Karpas-422 (cell line): ENCODE data around the gene PPFIA1. TPM values are rescaled to one million over a fixed set of nuclear protein-coding genes. Genes with fewer than 3 reads are reported as not detected.
"Not testable (repeated sequence)": the region's sequence is repeated elsewhere in the genome, so short reads cannot be mapped to it uniquely, and the experiment has no call there.

Experiments
- DNase-seq: peaks from one replicate; pipeline ENCODE4 v3.0.0-alpha.2; 2015
- H2AFZ ChIP-seq: fragments of 200-600 bp; sonication (generic); 2 replicates; pipeline ENCODE4 v1.6.1; 2014; ENCODE audit warnings: antibody characterized with exemption, low read length, mixed read lengths
- H3K27ac ChIP-seq: fragments of 200-600 bp; sonication (generic); 2 replicates; pipeline ENCODE4 v1.5.1; 2014; ENCODE audit warnings: mild to moderate bottlenecking, low read length, moderate library complexity
- H3K27me3 ChIP-seq: fragments of 200-600 bp; sonication (generic); 2 replicates; pipeline ENCODE4 v1.6.1; 2014; ENCODE audit warnings: low read length, mixed read lengths
- H3K36me3 ChIP-seq: fragments of 200-600 bp; sonication (generic); 2 replicates; pipeline ENCODE4 v1.6.1; 2014; ENCODE audit warnings: low read length, mixed read lengths; ENCODE audit not compliant: insufficient read depth
- H3K4me1 ChIP-seq: fragments of 200-600 bp; sonication (generic); 2 replicates; pipeline ENCODE4 v1.6.1; 2014; ENCODE audit warnings: mild to moderate bottlenecking, low read length, mixed read lengths
- H3K4me2 ChIP-seq: fragments of 200-600 bp; sonication (generic); 2 replicates; pipeline ENCODE4 v1.6.1; 2014; ENCODE audit warnings: low read length, low read depth, mild to moderate bottlenecking; ENCODE audit not compliant: poor library complexity, severe bottlenecking
- H3K4me3 ChIP-seq: fragments of 200-600 bp; sonication (generic); 2 replicates; pipeline ENCODE4 v1.5.1; 2014; ENCODE audit warnings: mild to moderate bottlenecking, antibody characterized with exemption, low read length, mixed read lengths
- H3K79me2 ChIP-seq: fragments of 200-600 bp; sonication (generic); 2 replicates; pipeline ENCODE4 v1.6.1; 2014; ENCODE audit warnings: mild to moderate bottlenecking, low read length, mixed read lengths
- H3K9ac ChIP-seq: fragments of 200-600 bp; sonication (generic); 2 replicates; pipeline ENCODE4 v1.6.0; 2014; ENCODE audit warnings: low read length
- H3K9me2 ChIP-seq: fragments of 200-600 bp; sonication (generic), shearing (Covaris generic); replicated peaks from 2 replicates; pipeline ENCODE4 v1.6.0; 2014; ENCODE audit warnings: mild to moderate bottlenecking, low read length, moderate library complexity; ENCODE audit not compliant: insufficient read depth
- H3K9me3 ChIP-seq: fragments of 300-700, 200-600 bp; sonication (generic); 2 replicates; pipeline ENCODE4 v1.6.1; 2014; ENCODE audit warnings: low read length, mixed read lengths
- H4K20me1 ChIP-seq: fragments of 200-600 bp; sonication (generic); 2 replicates; pipeline ENCODE4 v1.6.1; 2014; ENCODE audit warnings: mild to moderate bottlenecking, antibody characterized with exemption, low read length, low read depth; ENCODE audit not compliant: insufficient read depth
- total RNA-seq: library from RNA; depleted of rRNA; stranded (reverse); fragments of >200 nt; shearing (Covaris generic); gene quantifications from 2 replicates; pipeline ENCODE4 v1.2.3, GENCODE V29; 2014; ENCODE audit warnings: low replicate concordance

The PPFIA1 gene
- total RNA-seq, 1 experiment from 2014 or later = 24.6 TPM

- no peaks in the 10 kb centered on the region for H4K20me1 ChIP-seq
Observed at GRCh38 chr11:70325824-70326223, 55.3 kb downstream of the PPFIA1 start.

GRCh38 chr11:70326365-70326811, 55.9 kb downstream of the PPFIA1 start:
- H3K79me2 ChIP-seq = peaks cover 11% of the 10 kb centered on the region
- H3K4me3 ChIP-seq = no peak overlapping the region
- no peaks in the 10 kb centered on the region for H3K9me2 ChIP-seq
- no peaks in the 10 kb centered on the region for H3K27me3 ChIP-seq
- H2AFZ ChIP-seq = no peak overlapping the region
- no peaks in the 10 kb centered on the region for H4K20me1 ChIP-seq
- no peaks in the 10 kb centered on the region for H3K4me1 ChIP-seq
- no peak overlapping the region for H3K27ac ChIP-seq
- no peak overlapping the region for H3K4me2 ChIP-seq
- no peak for DNase-seq
- peaks cover 21% of the 10 kb centered on the region; the same call in 1 of the 2 replicates for H3K36me3 ChIP-seq
- H3K9me3 ChIP-seq = no peaks in the 10 kb centered on the region
- H3K9ac ChIP-seq = no peak overlapping the region

More at GRCh38 chr11:70325824-70326223, 55.3 kb downstream of the PPFIA1 start:
- Histone ChIP-seq H3K27ac (no peak overlapping the region), H3K4me1 (no peaks in the 10 kb centered on the region), H3K79me2 (peaks cover 17% of the 10 kb centered on the region), H3K9me3 (no peaks in the 10 kb centered on the region), H3K4me2 (no peak overlapping the region), H3K36me3 (peaks cover 21% of the 10 kb centered on the region; the same call in 1 of the 2 replicates), H3K9me2 (no peaks in the 10 kb centered on the region), H3K4me3 (no peak overlapping the region), H3K27me3 (no peaks in the 10 kb centered on the region), H3K9ac (no peak overlapping the region), H2AFZ (no peak overlapping the region)
- DNase-seq = no peak

- Histone ChIP-seq H3K4me3 (no peak overlapping the region), H2AFZ (no peak overlapping the region), H3K4me2 (no peak overlapping the region), H3K9me3 (no peaks in the 10 kb centered on the region), H3K4me1 (no peaks in the 10 kb centered on the region), H3K36me3 (peaks cover 22% of the 10 kb centered on the region; the same call in 1 of the 2 replicates), H3K79me2 (peaks cover 8% of the 10 kb centered on the region; the same call in 1 of the 2 replicates), H3K9me2 (no peaks in the 10 kb centered on the region), H4K20me1 (no peaks in the 10 kb centered on the region), H3K9ac (no peak overlapping the region), H3K27me3 (no peaks in the 10 kb centered on the region), H3K27ac (no peak overlapping the region)
- no peak for DNase-seq
Observed at GRCh38 chr11:70326833-70327232, 56.3 kb downstream of the PPFIA1 start.

- Histone ChIP-seq H3K27me3 (no peaks in the 10 kb centered on the region), H3K79me2 (peaks cover 4% of the 10 kb centered on the region; the same call in 1 of the 2 replicates), H3K9me2 (no peaks in the 10 kb centered on the region), H3K36me3 (peaks cover 26% of the 10 kb centered on the region; the same call in 1 of the 2 replicates), H4K20me1 (no peaks in the 10 kb centered on the region), H3K4me2 (no peak overlapping the region), H3K4me1 (no peaks in the 10 kb centered on the region), H3K27ac (no peak overlapping the region), H3K4me3 (no peak overlapping the region), H3K9ac (no peak overlapping the region), H3K9me3 (no peaks in the 10 kb centered on the region), H2AFZ (no peak overlapping the region)
- DNase-seq = no peak
Observed at GRCh38 chr11:70327717-70328116, 57.2 kb downstream of the PPFIA1 start.

DNA sequence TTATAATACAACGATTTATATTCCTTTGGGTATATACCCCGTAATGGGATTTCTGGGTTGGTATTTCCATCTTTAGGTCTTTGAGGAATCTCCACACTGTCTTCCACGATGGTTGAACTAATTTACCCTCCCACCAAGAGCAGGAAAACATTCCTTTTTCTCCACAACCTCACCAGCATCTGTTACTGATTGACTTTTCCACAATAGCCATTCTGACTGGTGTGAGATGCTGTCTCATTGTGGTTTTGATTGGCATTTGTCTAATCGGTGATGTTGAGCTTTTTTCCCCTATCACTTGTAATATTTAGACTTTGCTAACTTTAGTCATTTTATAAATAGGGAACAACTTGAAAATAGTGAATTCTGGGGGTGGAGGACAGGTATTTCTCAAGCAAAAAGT, 58.1 kb downstream of the PPFIA1 start:
- no peak overlapping the region for H2AFZ ChIP-seq
- H3K4me2 ChIP-seq = no peak overlapping the region
- H3K4me1 ChIP-seq = no peaks in the 10 kb centered on the region
- no peaks in the 10 kb centered on the region for H3K9me2 ChIP-seq
- H3K79me2 ChIP-seq = peaks cover 3% of the 10 kb centered on the region; the same call in 1 of the 2 replicates
- peaks cover 32% of the 10 kb centered on the region for H3K36me3 ChIP-seq
- no peaks in the 10 kb centered on the region for H4K20me1 ChIP-seq
- no peak overlapping the region for H3K9ac ChIP-seq
- H3K9me3 ChIP-seq = no peaks in the 10 kb centered on the region
- no peak overlapping the region for H3K27ac ChIP-seq
- no peak for DNase-seq
- H3K27me3 ChIP-seq = no peaks in the 10 kb centered on the region
- no peak overlapping the region for H3K4me3 ChIP-seq

GRCh38 chr11:70331320-70331843, 60.9 kb downstream of the PPFIA1 start:
- not testable (repeated sequence) for H3K9me3 ChIP-seq, H4K20me1 ChIP-seq, H3K27me3 ChIP-seq, H2AFZ ChIP-seq, DNase-seq, H3K9ac ChIP-seq, H3K79me2 ChIP-seq, H3K4me1 ChIP-seq, H3K4me3 ChIP-seq, H3K27ac ChIP-seq, H3K4me2 ChIP-seq, H3K9me2 ChIP-seq
- H3K36me3 ChIP-seq = peaks cover 44% of the 10 kb centered on the region

GRCh38 chr11:70331901-70332300, 61.4 kb downstream of the PPFIA1 start:
- Histone ChIP-seq H3K4me3 (no peak overlapping the region), H4K20me1 (no peaks in the 10 kb centered on the region), H3K4me1 (no peaks in the 10 kb centered on the region), H3K9me3 (no peaks in the 10 kb centered on the region), H3K9me2 (no peaks in the 10 kb centered on the region), H3K27ac (no peak overlapping the region), H2AFZ (no peak overlapping the region), H3K79me2 (no peaks in the 10 kb centered on the region), H3K27me3 (no peaks in the 10 kb centered on the region), H3K9ac (no peak overlapping the region), H3K36me3 (peaks cover 49% of the 10 kb centered on the region), H3K4me2 (no peak overlapping the region)
- no peak for DNase-seq

- no peak overlapping the region for H3K9ac ChIP-seq
- no peak for DNase-seq
- no peaks in the 10 kb centered on the region for H3K9me2 ChIP-seq
- H3K4me1 ChIP-seq = no peaks in the 10 kb centered on the region
- no peak overlapping the region for H3K4me3 ChIP-seq
- no peaks in the 10 kb centered on the region for H3K27me3 ChIP-seq
- peaks cover 52% of the 10 kb centered on the region for H3K36me3 ChIP-seq
- no peak overlapping the region for H3K27ac ChIP-seq
- no peak overlapping the region for H2AFZ ChIP-seq
- no peaks in the 10 kb centered on the region for H3K79me2 ChIP-seq
- H3K9me3 ChIP-seq = no peaks in the 10 kb centered on the region
- no peaks in the 10 kb centered on the region for H4K20me1 ChIP-seq
- no peak overlapping the region for H3K4me2 ChIP-seq
Observed at GRCh38 chr11:70332567-70332966, 62.1 kb downstream of the PPFIA1 start.
